ENCODE data around the gene GPR132. TPM values are rescaled to one million over a fixed set of nuclear protein-coding genes. Genes with fewer than 3 reads are reported as not detected.

The GPR132 gene
- total RNA-seq, 4 donors from 2014 or later: 0.20 to 11.6 (median 2.1) TPM

DNA sequence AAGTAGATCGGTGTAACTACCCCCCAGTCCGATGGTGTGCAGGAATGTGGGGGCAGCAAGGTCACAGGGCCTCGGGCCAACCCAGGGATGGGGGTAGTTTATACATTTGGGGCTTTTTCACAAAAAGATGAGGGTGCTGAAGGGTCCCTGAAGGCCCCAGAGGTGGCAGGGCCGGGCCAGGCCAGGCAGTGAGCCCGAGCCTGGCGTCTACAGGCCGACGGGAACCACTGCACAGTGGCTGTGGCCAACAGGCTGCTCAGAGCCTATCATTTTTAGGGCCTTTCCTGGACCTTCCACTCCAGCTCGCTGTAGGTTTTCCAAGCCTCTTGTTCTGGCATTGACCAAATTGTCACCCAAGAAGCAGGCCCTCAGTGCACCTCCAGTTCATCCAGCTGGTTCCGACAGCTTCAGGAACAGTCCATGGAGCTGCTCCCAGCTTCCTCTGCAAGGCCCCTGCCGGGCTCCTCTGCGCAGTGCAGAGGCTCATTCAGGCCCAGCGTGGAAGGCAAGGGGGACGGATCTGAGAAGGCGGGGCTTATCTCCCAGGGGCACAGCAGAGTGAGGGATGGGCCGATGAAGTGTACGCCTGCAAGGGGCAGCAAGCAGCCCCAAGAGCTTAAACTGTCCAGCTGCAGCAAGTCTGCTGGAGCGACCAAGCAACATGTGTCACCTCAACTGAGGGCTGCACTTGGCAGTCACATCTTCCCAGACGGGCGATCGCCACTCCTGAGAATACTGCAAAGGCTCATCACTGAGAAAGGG is 58.2 kb downstream of the GPR132 start:
- TF ChIP-seq CTCF (IDR thresholded peaks at IDR 0.05) (no peak), EP300 (IDR thresholded peaks at IDR 0.05; ENCODE audit: low read depth) (no peak), POLR2A (IDR thresholded peaks at IDR 0.05) (no peak), POLR2AphosphoS5 (IDR thresholded peaks at IDR 0.05) (no peak)
- DNase-seq: no peak
- Histone ChIP-seq H3K36me3 (peaks cover 0 to 15% (median 0%) of the 10 kb centered on the region in 4 donors), H3K4me3 (no peak overlapping the region), H3K27me3 (no peaks in the 10 kb centered on the region), H3K9me3 (no peaks in the 10 kb centered on the region), H3K4me1 (peaks cover 0 to 2% (median 0%) of the 10 kb centered on the region in 4 donors), H3K27ac (no peak overlapping the region)
- WGBS, 2 donors (ENCODE audit: low coverage in 1 of 2): 87% methylated on average over 21 of the region's 21 CpGs; no CpG with 5 or more reads in 1 of the 2 donors
- in situ Hi-C loops (cut with MboI; ENCODE audit: low pct_ligation_motif_present in 1 of 4, low pct_unique_long_range_greater_than_20kb in 1 of 4, low sequenced_read_pairs in 3 of 4) (no loop called here), intact Hi-C loops (cut with DNase I; ENCODE audit: low total_unique reads) (no loop called here)

DNA sequence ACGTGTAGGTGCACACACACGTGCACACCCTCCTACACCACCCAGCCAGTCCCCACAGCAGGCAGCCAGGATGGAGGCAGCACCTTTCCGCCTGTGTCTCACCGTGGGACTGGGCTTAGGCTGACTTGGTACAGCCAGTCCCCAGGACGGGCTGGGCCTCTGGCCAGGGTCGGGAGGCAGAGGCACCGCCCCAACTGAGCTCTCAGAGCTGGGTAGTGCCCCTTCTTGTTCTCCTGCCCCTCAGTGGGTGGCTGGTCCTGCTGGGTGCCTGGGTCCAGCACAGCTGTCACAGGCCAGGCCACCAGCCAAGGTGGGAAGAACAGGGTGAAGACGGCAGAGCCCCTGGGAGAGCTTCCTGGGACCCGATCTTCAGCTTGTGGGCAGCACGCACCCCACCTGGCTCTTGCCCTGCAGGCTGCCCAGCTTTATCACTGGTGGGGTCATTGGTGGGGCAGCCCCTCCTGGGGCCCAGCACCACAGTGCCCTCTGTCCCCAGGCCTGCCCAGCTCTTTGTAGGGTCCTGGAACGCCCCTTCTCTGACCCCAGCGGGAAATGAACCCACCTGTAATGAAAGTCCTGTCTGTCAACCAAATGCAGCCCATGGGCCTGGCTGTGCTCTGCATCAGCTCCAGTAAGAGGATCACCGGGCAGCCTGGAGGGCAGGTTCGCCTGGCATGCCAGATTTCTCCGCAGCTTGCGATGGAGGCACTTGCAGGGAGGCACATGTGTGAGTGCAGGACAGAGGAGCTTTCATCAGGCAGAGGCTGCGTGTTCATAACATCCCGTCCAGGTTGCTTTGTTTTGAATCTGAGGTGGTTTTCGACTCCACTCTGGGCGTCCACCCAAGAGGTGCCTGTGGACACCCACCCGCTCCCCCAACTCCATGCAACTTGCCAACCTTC is 59.0 kb downstream of the GPR132 start:
- Histone ChIP-seq H3K27me3 (no peaks in the 10 kb centered on the region), H3K9me3 (no peaks in the 10 kb centered on the region), H3K27ac (no peak overlapping the region), H3K4me1 (no peaks in the 10 kb centered on the region), H3K36me3 (peaks cover 0 to 14% (median 0%) of the 10 kb centered on the region in 4 donors), H3K4me3 (no peak overlapping the region)
- in situ Hi-C loops (cut with MboI; ENCODE audit: low pct_ligation_motif_present in 1 of 4, low pct_unique_long_range_greater_than_20kb in 1 of 4, low sequenced_read_pairs in 3 of 4): no loop called here
- no peak for TF ChIP-seq POLR2AphosphoS5 (IDR thresholded peaks at IDR 0.05)
- TF ChIP-seq POLR2A (IDR thresholded peaks at IDR 0.05): no peak
- TF ChIP-seq CTCF (IDR thresholded peaks at IDR 0.05): no peak
- TF ChIP-seq EP300 (IDR thresholded peaks at IDR 0.05; ENCODE audit: low read depth): no peak
- no peak for DNase-seq
- intact Hi-C loops (cut with DNase I; ENCODE audit: low total_unique reads): no loop called here
- WGBS, 2 donors (ENCODE audit: low coverage in 1 of 2): 80 to 89% methylated on average over 2 to 18 of the region's 21 CpGs

DNA sequence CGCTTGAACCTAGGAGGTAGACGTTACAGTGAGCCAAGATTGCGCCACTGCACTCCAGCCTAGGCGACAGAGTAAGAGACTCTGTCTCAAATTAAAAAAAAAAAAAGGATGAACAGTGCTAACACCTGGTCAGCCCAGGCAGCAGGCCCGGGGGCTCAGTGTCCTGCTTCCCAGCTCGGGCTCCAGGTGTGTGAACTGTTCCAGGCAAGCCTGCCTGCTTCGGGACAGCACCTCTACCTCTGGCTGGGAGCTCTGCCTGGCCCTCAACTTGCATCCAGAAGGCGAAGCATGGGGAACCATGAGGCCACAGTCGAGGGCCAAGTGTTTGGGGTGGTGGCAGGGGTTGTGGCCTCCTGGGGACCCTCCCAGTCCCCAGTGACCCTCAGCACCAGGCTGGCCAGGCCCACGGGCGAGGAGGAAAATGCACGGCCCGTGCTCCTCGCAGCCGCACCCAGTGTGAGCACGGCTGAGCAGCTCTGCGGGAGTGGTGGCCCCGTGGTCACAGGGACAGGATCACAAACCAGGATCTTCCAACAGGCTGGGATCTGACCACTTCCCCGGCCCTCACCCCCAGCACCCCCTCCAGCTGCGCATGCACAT is 59.8 kb downstream of the GPR132 start:
- Histone ChIP-seq H3K9me3 (no peaks in the 10 kb centered on the region), H3K4me3 (no peak overlapping the region), H3K27me3 (no peaks in the 10 kb centered on the region), H3K36me3 (peaks cover 0 to 6% (median 0%) of the 10 kb centered on the region in 4 donors), H3K4me1 (no peaks in the 10 kb centered on the region), H3K27ac (no peak overlapping the region)
- TF ChIP-seq POLR2AphosphoS5 (IDR thresholded peaks at IDR 0.05): no peak
- TF ChIP-seq POLR2A (IDR thresholded peaks at IDR 0.05): no peak
- no peak for TF ChIP-seq CTCF (IDR thresholded peaks at IDR 0.05)
- TF ChIP-seq EP300 (IDR thresholded peaks at IDR 0.05; ENCODE audit: low read depth): no peak
- intact Hi-C loops (cut with DNase I; ENCODE audit: low total_unique reads): no loop called here
- DNase-seq: no peak
- WGBS, 2 donors (ENCODE audit: low coverage in 1 of 2): 86% methylated on average over 14 of the region's 20 CpGs; no CpG with 5 or more reads in 1 of the 2 donors
- in situ Hi-C loops (cut with MboI; ENCODE audit: low pct_ligation_motif_present in 1 of 4, low pct_unique_long_range_greater_than_20kb in 1 of 4, low sequenced_read_pairs in 3 of 4): no loop called here

Small RNA genes within 50 kb of the gene (small RNA-seq; reads per million reads assigned to genes)
- gene AL512356.2: 0 reads per million in 4 donors

Other genes starting within 250 kb of the GPR132 start
- gene CEP170B, start 200.2 kb downstream of the GPR132 start, total RNA-seq: 100 to 1,000 TPM in 2 of 4 donors, 10 to 100 TPM in 2; 56.0 to 195 (median 109) TPM
- gene PLD4, start 140.6 kb downstream of the GPR132 start, total RNA-seq: 1 to 10 TPM in 2 of 4 donors, not detected in 2; 1.1 TPM
- gene AHNAK2, start 87.1 kb downstream of the GPR132 start, total RNA-seq: 10 to 100 TPM; 19.4 to 75.2 (median 28.5) TPM
- gene CLBA1, start 79.6 kb downstream of the GPR132 start, total RNA-seq: 1 to 10 TPM in 3 of 4 donors, under 1 TPM in 1; 0.40 to 6.7 (median 5.3) TPM
- 1 to 10 TPM in 3 of 4 donors, under 1 TPM in 1; 0.80 to 7.5 (median 4.5) TPM for gene CDCA4, start 44.3 kb downstream of the GPR132 start, total RNA-seq
- 10 to 100 TPM in 1 of 4 donors, 1 to 10 TPM in 3; 5.4 to 29.9 (median 6.6) TPM for gene JAG2, start 103.3 kb upstream of the GPR132 start, total RNA-seq
- 10 to 100 TPM; 17.0 to 53.9 (median 32.6) TPM for gene NUDT14, start 115.9 kb upstream of the GPR132 start, total RNA-seq
- gene BTBD6, start 183.1 kb upstream of the GPR132 start, total RNA-seq: 10 to 100 TPM; 52.2 to 69.6 (median 64.4) TPM
- gene BRF1, start 235.6 kb upstream of the GPR132 start, total RNA-seq: 10 to 100 TPM; 36.2 to 93.9 (median 62.6) TPM
- 100 to 1,000 TPM in 2 of 4 donors, 10 to 100 TPM in 2; 63.0 to 249 (median 135) TPM for gene PACS2, start 249.3 kb upstream of the GPR132 start, total RNA-seq